ENCODE measurements around the gene KCNA1. TPM values are rescaled to one million over a fixed set of nuclear protein-coding genes. Genes with fewer than 3 reads are reported as not detected.

Gene KCNA1
- total RNA-seq, 1 donor from 2014 or later = not detected

- no peak overlapping the region for H3K4me3 Mint-ChIP-seq
- DNase-seq = no peak
- peaks cover 22% of the 10 kb centered on the region for H3K27me3 Mint-ChIP-seq
- H3K27ac Mint-ChIP-seq = no peak overlapping the region
- no peaks in the 10 kb centered on the region for H3K36me3 Mint-ChIP-seq (ENCODE audit: low read depth)
- no peaks in the 10 kb centered on the region for H3K4me1 Mint-ChIP-seq
- intact Hi-C loops (cut with micrococcal nuclease) = no loop called here
- H3K9me3 Mint-ChIP-seq = no peaks in the 10 kb centered on the region
Observed at GRCh38 chr12:4934407-4935035, 24.8 kb downstream of the KCNA1 start.

- H3K36me3 Mint-ChIP-seq (ENCODE audit: low read depth) = no peaks in the 10 kb centered on the region
- DNase-seq = no peak
- H3K4me1 Mint-ChIP-seq = no peaks in the 10 kb centered on the region
- peaks cover 2% of the 10 kb centered on the region for H3K27me3 Mint-ChIP-seq
- no peaks in the 10 kb centered on the region for H3K9me3 Mint-ChIP-seq
- intact Hi-C loops (cut with micrococcal nuclease) = no loop called here
- no peak overlapping the region for H3K4me3 Mint-ChIP-seq
- no peak overlapping the region for H3K27ac Mint-ChIP-seq
Observed at GRCh38 chr12:4938900-4939299, 29.2 kb downstream of the KCNA1 start.

- H3K27ac Mint-ChIP-seq = no peak overlapping the region
- no peaks in the 10 kb centered on the region for H3K36me3 Mint-ChIP-seq (ENCODE audit: low read depth)
- no peaks in the 10 kb centered on the region for H3K9me3 Mint-ChIP-seq
- no peaks in the 10 kb centered on the region for H3K4me1 Mint-ChIP-seq
- no peak overlapping the region for H3K4me3 Mint-ChIP-seq
- H3K27me3 Mint-ChIP-seq = peaks cover 2% of the 10 kb centered on the region
- DNase-seq = no peak
- intact Hi-C loops (cut with micrococcal nuclease) = no loop called here
Observed at GRCh38 chr12:4939418-4940023, 29.8 kb downstream of the KCNA1 start.

- intact Hi-C loops (cut with micrococcal nuclease) = no loop called here
- Mint-ChIP-seq H3K4me1 (no peaks in the 10 kb centered on the region), H3K27ac (no peak overlapping the region), H3K4me3 (no peak overlapping the region), H3K36me3 (ENCODE audit: low read depth) (no peaks in the 10 kb centered on the region), H3K27me3 (peaks cover 3% of the 10 kb centered on the region), H3K9me3 (no peaks in the 10 kb centered on the region)
- DNase-seq = no peak
Observed at GRCh38 chr12:4943067-4943937, 33.6 kb downstream of the KCNA1 start.

GRCh38 chr12:4943938-4944284, 34.2 kb downstream of the KCNA1 start:
- H3K9me3 Mint-ChIP-seq = no peaks in the 10 kb centered on the region
- H3K27ac Mint-ChIP-seq = no peak overlapping the region
- H3K27me3 Mint-ChIP-seq = peaks cover 3% of the 10 kb centered on the region

GRCh38 chr12:4947253-4947652, 37.5 kb downstream of the KCNA1 start:
- no peak for DNase-seq
- no peak overlapping the region for H3K4me3 Mint-ChIP-seq
- no peaks in the 10 kb centered on the region for H3K9me3 Mint-ChIP-seq
- peaks cover 10% of the 10 kb centered on the region for H3K27me3 Mint-ChIP-seq
- H3K36me3 Mint-ChIP-seq (ENCODE audit: low read depth) = no peaks in the 10 kb centered on the region
- intact Hi-C loops (cut with micrococcal nuclease) = no loop called here
- H3K27ac Mint-ChIP-seq = no peak overlapping the region
- no peaks in the 10 kb centered on the region for H3K4me1 Mint-ChIP-seq

More at GRCh38 chr12:4943938-4944284, 34.2 kb downstream of the KCNA1 start:
- H3K4me3 Mint-ChIP-seq = no peak overlapping the region
- intact Hi-C loops (cut with micrococcal nuclease) = no loop called here
- no peaks in the 10 kb centered on the region for H3K36me3 Mint-ChIP-seq (ENCODE audit: low read depth)
- H3K4me1 Mint-ChIP-seq = no peaks in the 10 kb centered on the region
- no peak for DNase-seq

- Mint-ChIP-seq H3K4me3 (no peak overlapping the region), H3K4me1 (no peaks in the 10 kb centered on the region), H3K9me3 (no peaks in the 10 kb centered on the region), H3K36me3 (ENCODE audit: low read depth) (no peaks in the 10 kb centered on the region), H3K27ac (no peak overlapping the region), H3K27me3 (peaks cover 30% of the 10 kb centered on the region)
- DNase-seq = no peak
- intact Hi-C loops (cut with micrococcal nuclease) = no loop called here
Observed at GRCh38 chr12:4951083-4951482, 41.4 kb downstream of the KCNA1 start.

- Mint-ChIP-seq H3K4me3 (no peak overlapping the region), H3K4me1 (no peaks in the 10 kb centered on the region), H3K36me3 (ENCODE audit: low read depth) (no peaks in the 10 kb centered on the region), H3K9me3 (no peaks in the 10 kb centered on the region), H3K27me3 (peaks cover 32% of the 10 kb centered on the region), H3K27ac (no peak overlapping the region)
- DNase-seq = no peak
- intact Hi-C loops (cut with micrococcal nuclease) = no loop called here
Observed at GRCh38 chr12:4951601-4952000, 41.9 kb downstream of the KCNA1 start.

GRCh38 chr12:4954621-4955354, 45.1 kb downstream of the KCNA1 start:
- intact Hi-C loops (cut with micrococcal nuclease) = no loop called here
- no peak overlapping the region for H3K4me3 Mint-ChIP-seq
- no peaks in the 10 kb centered on the region for H3K4me1 Mint-ChIP-seq
- H3K27ac Mint-ChIP-seq = no peak overlapping the region
- H3K36me3 Mint-ChIP-seq (ENCODE audit: low read depth) = no peaks in the 10 kb centered on the region
- no peak for DNase-seq
- peaks cover 34% of the 10 kb centered on the region for H3K27me3 Mint-ChIP-seq
- no peaks in the 10 kb centered on the region for H3K9me3 Mint-ChIP-seq

- Mint-ChIP-seq H3K27me3 (peaks cover 33% of the 10 kb centered on the region), H3K36me3 (ENCODE audit: low read depth) (no peaks in the 10 kb centered on the region), H3K9me3 (no peaks in the 10 kb centered on the region), H3K4me1 (no peaks in the 10 kb centered on the region), H3K27ac (no peak overlapping the region), H3K4me3 (no peak overlapping the region)
- DNase-seq = no peak
- intact Hi-C loops (cut with micrococcal nuclease) = no loop called here
Observed at GRCh38 chr12:4956054-4956453, 46.3 kb downstream of the KCNA1 start.

GRCh38 chr12:4956968-4957367, 47.3 kb downstream of the KCNA1 start:
- no peaks in the 10 kb centered on the region for H3K9me3 Mint-ChIP-seq
- DNase-seq = no peak
- no peaks in the 10 kb centered on the region for H3K4me1 Mint-ChIP-seq
- H3K27ac Mint-ChIP-seq = no peak overlapping the region
- H3K4me3 Mint-ChIP-seq = no peak overlapping the region
- H3K36me3 Mint-ChIP-seq (ENCODE audit: low read depth) = no peaks in the 10 kb centered on the region
- peaks cover 39% of the 10 kb centered on the region for H3K27me3 Mint-ChIP-seq
- intact Hi-C loops (cut with micrococcal nuclease) = no loop called here

GRCh38 chr12:4957761-4958160, 48.1 kb downstream of the KCNA1 start:
- no peak overlapping the region for H3K27ac Mint-ChIP-seq
- no peaks in the 10 kb centered on the region for H3K4me1 Mint-ChIP-seq
- no peak for DNase-seq
- H3K9me3 Mint-ChIP-seq = no peaks in the 10 kb centered on the region
- H3K36me3 Mint-ChIP-seq (ENCODE audit: low read depth) = no peaks in the 10 kb centered on the region
- H3K4me3 Mint-ChIP-seq = no peak overlapping the region
- H3K27me3 Mint-ChIP-seq = peaks cover 33% of the 10 kb centered on the region
- intact Hi-C loops (cut with micrococcal nuclease) = no loop called here

GRCh38 chr12:4958697-4959375, 49.1 kb downstream of the KCNA1 start:
- H3K4me1 Mint-ChIP-seq = no peaks in the 10 kb centered on the region
- H3K4me3 Mint-ChIP-seq = no peak overlapping the region
- H3K9me3 Mint-ChIP-seq = no peaks in the 10 kb centered on the region
- DNase-seq = no peak
- H3K36me3 Mint-ChIP-seq (ENCODE audit: low read depth) = no peaks in the 10 kb centered on the region
- intact Hi-C loops (cut with micrococcal nuclease) = no loop called here
- peaks cover 26% of the 10 kb centered on the region for H3K27me3 Mint-ChIP-seq
- H3K27ac Mint-ChIP-seq = no peak overlapping the region

All from activated CD4-positive, alpha-beta T cell treated with anti-CD3 and anti-CD28 coated beads, Interleukin-2, amount 10 ng/mL, durations not matched to agents 24 days and 14 days (primary cell).